ENCODE results near the gene HPDL.

DNA sequence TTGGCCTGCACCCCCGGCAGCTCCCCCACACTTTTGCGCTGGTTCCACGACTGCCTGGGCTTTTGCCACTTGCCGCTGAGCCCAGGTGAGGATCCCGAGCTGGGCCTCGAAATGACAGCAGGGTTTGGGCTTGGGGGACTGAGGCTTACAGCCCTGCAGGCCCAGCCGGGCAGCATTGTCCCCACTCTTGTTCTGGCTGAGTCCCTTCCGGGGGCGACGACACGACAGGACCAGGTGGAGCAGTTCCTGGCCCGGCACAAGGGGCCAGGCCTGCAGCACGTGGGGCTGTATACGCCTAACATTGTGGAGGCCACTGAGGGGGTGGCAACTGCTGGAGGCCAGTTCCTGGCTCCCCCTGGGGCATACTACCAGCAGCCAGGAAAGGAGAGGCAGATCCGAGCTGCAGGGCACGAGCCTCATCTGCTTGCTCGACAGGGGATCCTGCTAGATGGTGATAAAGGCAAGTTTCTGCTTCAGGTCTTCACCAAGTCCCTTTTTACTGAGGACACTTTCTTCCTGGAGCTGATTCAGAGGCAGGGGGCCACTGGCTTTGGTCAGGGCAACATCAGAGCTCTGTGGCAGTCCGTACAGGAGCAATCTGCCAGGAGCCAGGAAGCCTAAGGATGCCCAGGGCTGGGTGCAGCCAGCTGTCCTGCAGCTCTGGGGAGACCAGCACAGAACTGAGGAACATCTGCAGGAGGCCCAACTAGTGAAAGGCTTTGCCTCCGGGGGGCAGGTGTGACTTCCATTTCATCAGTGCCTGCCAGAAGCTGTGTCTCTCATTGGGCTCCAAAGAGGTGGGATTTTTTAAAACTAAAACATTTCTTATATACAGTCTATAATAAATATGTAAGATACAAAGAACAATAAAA, 1.2 kb downstream of the HPDL start:
- TF ChIP-seq, protein P1, sequence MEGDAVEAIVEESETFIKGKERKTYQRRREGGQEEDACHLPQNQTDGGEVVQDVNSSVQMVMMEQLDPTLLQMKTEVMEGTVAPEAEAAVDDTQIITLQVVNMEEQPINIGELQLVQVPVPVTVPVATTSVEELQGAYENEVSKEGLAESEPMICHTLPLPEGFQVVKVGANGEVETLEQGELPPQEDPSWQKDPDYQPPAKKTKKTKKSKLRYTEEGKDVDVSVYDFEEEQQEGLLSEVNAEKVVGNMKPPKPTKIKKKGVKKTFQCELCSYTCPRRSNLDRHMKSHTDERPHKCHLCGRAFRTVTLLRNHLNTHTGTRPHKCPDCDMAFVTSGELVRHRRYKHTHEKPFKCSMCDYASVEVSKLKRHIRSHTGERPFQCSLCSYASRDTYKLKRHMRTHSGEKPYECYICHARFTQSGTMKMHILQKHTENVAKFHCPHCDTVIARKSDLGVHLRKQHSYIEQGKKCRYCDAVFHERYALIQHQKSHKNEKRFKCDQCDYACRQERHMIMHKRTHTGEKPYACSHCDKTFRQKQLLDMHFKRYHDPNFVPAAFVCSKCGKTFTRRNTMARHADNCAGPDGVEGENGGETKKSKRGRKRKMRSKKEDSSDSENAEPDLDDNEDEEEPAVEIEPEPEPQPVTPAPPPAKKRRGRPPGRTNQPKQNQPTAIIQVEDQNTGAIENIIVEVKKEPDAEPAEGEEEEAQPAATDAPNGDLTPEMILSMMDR (IDR thresholded peaks at IDR 0.05), result no peak
- TF ChIP-seq POLR2A (IDR thresholded peaks at IDR 0.05), result no peak

Data from heart left ventricle (tissue), 13 donors.